K562 (cell line): Measurements from ENCODE around the gene EHD2. TPM values are rescaled to one million over a fixed set of nuclear protein-coding genes. Genes with fewer than 3 reads are reported as not detected.

Experiments
- ATF2 ChIP-seq: sonication (generic); formaldehyde crosslinking; IDR thresholded peaks from 2 replicates; pipeline ENCODE4 v1.8.1; 2022; ENCODE audit warnings: missing genetic modification reagents
- CBX2 ChIP-seq: fragments of 200-600 bp; sonication (generic); IDR thresholded peaks from one replicate; pipeline ENCODE4 v1.6.1; 2012; ENCODE audit warnings: mild to moderate bottlenecking, low read length, inconsistent platforms; ENCODE audit not compliant: insufficient read depth, poor library complexity, severe bottlenecking
- CREM ChIP-seq: IDR thresholded peaks from 2 replicates; pipeline ENCODE4 v1.6.1; 2014; ENCODE audit warnings: antibody characterized with exemption, low read depth
- E2F3 ChIP-seq: fragments of 250-450 bp; sonication (Bioruptor Pico); IDR thresholded peaks from 2 replicates; pipeline ENCODE4 v1.4.0; 2020; ENCODE audit warnings: mild to moderate bottlenecking
- FOXA1 ChIP-seq: fragments of 450-650 bp; IDR thresholded peaks from 2 replicates; pipeline ENCODE4 v1.6.1; 2016; ENCODE audit warnings: mild to moderate bottlenecking, borderline replicate concordance
- FOXK1 ChIP-seq: sonication (generic); formaldehyde crosslinking; IDR thresholded peaks from 2 replicates; pipeline ENCODE4 v1.8.0; 2022; ENCODE audit warnings: missing genetic modification reagents, mild to moderate bottlenecking, borderline replicate concordance
- FOXP4 ChIP-seq: sonication (generic); formaldehyde crosslinking; IDR thresholded peaks from 2 replicates; pipeline ENCODE4 v1.8.0; 2022; ENCODE audit warnings: mild to moderate bottlenecking, missing genetic modification reagents, borderline replicate concordance
- HDAC2 ChIP-seq: fragments of 450-650 bp; IDR thresholded peaks from 2 replicates; pipeline ENCODE4 v1.6.1; 2016; ENCODE audit warnings: mild to moderate bottlenecking
- MYBL2 ChIP-seq, 2 experiments: fragments of 450-650 bp in 1 of 2; sonication (generic) in 1 of 2; formaldehyde crosslinking in 1 of 2; IDR thresholded peaks; 2 replicates each; pipeline versions ENCODE4 v1.6.1 to v1.8.1; 2017 to 2022; ENCODE audit warnings: borderline replicate concordance in 1 of 2, inconsistent platforms in 1 of 2, low read depth in 1 of 2, mild to moderate bottlenecking in 1 of 2, missing genetic modification reagents in 1 of 2, moderate library complexity in 1 of 2
- PHF20 ChIP-seq: fragments of 450-650 bp; IDR thresholded peaks from 2 replicates; pipeline ENCODE4 v1.6.1; 2018; ENCODE audit not compliant: partially characterized antibody
- RBM17 ChIP-seq: fragments of 200-400 bp; formaldehyde crosslinking; IDR thresholded peaks from 2 replicates; pipeline ENCODE4 v1.6.1; 2017; ENCODE audit warnings: low read depth, mild to moderate bottlenecking, low read length, borderline replicate concordance
- RCOR1 ChIP-seq, 2 experiments: IDR thresholded peaks; 2 replicates each; pipeline ENCODE4 v1.6.1; 2012; ENCODE audit warnings: low read depth in 2 of 2, low read length in 2 of 2, borderline replicate concordance in 1 of 2, improper control_type of control experiment in 1 of 2
- SLC30A9 ChIP-seq: fragments of 250-450 bp; sonication (Bioruptor Pico); IDR thresholded peaks from 2 replicates; pipeline ENCODE4 v1.8.0; 2022; ENCODE audit warnings: mild to moderate bottlenecking, moderate library complexity
- SNRNP70 ChIP-seq: fragments of 200-400 bp; formaldehyde crosslinking; optimal IDR thresholded peaks from 2 replicates; pipeline ENCODE3; 2017; ENCODE audit warnings: low read depth, low read length
- SREBF2 ChIP-seq: sonication (generic); formaldehyde crosslinking; IDR thresholded peaks from 2 replicates; pipeline ENCODE4 v1.4.0; 2020; ENCODE audit warnings: mild to moderate bottlenecking, missing genetic modification reagents
- SRSF1 ChIP-seq: fragments of 200-400 bp; formaldehyde crosslinking; IDR thresholded peaks from 2 replicates; pipeline ENCODE4 v1.6.1; 2017; ENCODE audit warnings: mild to moderate bottlenecking, low read depth, low read length, moderate library complexity
- TCFL5 ChIP-seq: fragments of 250-450 bp; sonication (Bioruptor Pico); conservative IDR thresholded peaks from 2 replicates; pipeline ENCODE4 v1.6.1; 2021; ENCODE audit warnings: mild to moderate bottlenecking, moderate library complexity, matching md5 sums
- THRB ChIP-seq: fragments of 450-650 bp; formaldehyde crosslinking; conservative IDR thresholded peaks from 2 replicates; pipeline ENCODE4 v1.4.0; 2022; ENCODE audit warnings: mild to moderate bottlenecking, missing genetic modification characterization
- TRIM28 ChIP-seq: fragments of 450-650 bp; IDR thresholded peaks from 2 replicates; pipeline ENCODE4 v1.6.1; 2017
- VEZF1 ChIP-seq: fragments of 200-800 bp; sonication (Bioruptor generic); IDR thresholded peaks from 2 replicates; pipeline ENCODE4 v1.6.1; 2017; ENCODE audit warnings: missing genetic modification characterization, missing compliant biosample characterization
- ZBED1 ChIP-seq: IDR thresholded peaks from 2 replicates; pipeline ENCODE4 v1.6.1; 2014
- ZC3H4 ChIP-seq: sonication (generic); formaldehyde crosslinking; IDR thresholded peaks from 2 replicates; pipeline ENCODE4 v1.9.0; 2021; ENCODE audit warnings: missing genetic modification reagents, borderline replicate concordance
- ZNF57 ChIP-seq: fragments of 450-650 bp; formaldehyde crosslinking; IDR thresholded peaks from 2 replicates; pipeline ENCODE4 v1.4.0; 2020; ENCODE audit warnings: mild to moderate bottlenecking, moderate library complexity
- polyA plus RNA-seq, 8 experiments: library from polyadenylated mRNA; depleted of rRNA in 4 of 8; stranded (reverse) in 5 of 8; unstranded in 3 of 8; fragments of >200 nt; fragmentation: Nextera tagmentation in 2 of 8; fragmentation: Illumina TruSeq in 1 of 8; extraction: Ambion mirVana in 2 of 8; extraction: Trizol in 1 of 8; gene quantifications; 2 replicates each; pipeline versions ENCODE4 v1.2.1 to v1.2.3, GENCODE V29; 2011 to 2014; ENCODE audit warnings: inconsistent platforms in 1 of 8, missing spikeins in 1 of 8
- total RNA-seq, 7 experiments: library from RNA; depleted of rRNA in 6 of 7; stranded (reverse); fragments of >200 nt in 6 of 7; fragmentation: Illumina TruSeq in 2 of 7; extraction: Trizol in 2 of 7; gene quantifications; 2 replicates each; pipeline versions ENCODE4 v1.2.1 to v1.2.3, GENCODE V29; 2011 to 2021; ENCODE audit warnings: low replicate concordance in 1 of 7

The EHD2 gene
- total and polyA plus RNA-seq, 9 of the 15 experiments (the other 6 are each of a cell fraction or from before 2014, with no cell fraction given): 1.7 to 32.2 (median 3.0) TPM

GRCh38 chr19:47697863-47698609, 15.2 kb upstream of the EHD2 start (continued):
- TF ChIP-seq THRB: no peak
- TF ChIP-seq SNRNP70: no peak
- no peak for TF ChIP-seq TCFL5 (CRISPR knock-in tag)
- no peak for TF ChIP-seq SREBF2 (CRISPR knock-in tag)
- TF ChIP-seq HDAC2: peak; percentile 26; the same call in 1 of the 2 replicates
- no peak for TF ChIP-seq ZC3H4 (CRISPR knock-in tag)
- TF ChIP-seq ZBED1: no peak
- TF ChIP-seq RCOR1 (IDR thresholded peaks at IDR 0.05; ENCODE audit: borderline replicate concordance in 1 of 2, low read depth in 2 of 2, low read length in 2 of 2): peak in 1 of 2 experiments; percentile 74; a peak in 2 of 4 replicates
- no peak for TF ChIP-seq FOXA1
- TF ChIP-seq FOXP4: no peak
- TF ChIP-seq SRSF1: no peak
- peak; percentile 63; the same call in 1 of the 2 replicates for TF ChIP-seq VEZF1 (CRISPR knock-in tag)
- TF ChIP-seq E2F3 (CRISPR knock-in tag): 0 out of 2 replicates have a peak, but pooled peaks have one; percentile 26
- no peak for TF ChIP-seq ZNF57 (CRISPR knock-in tag)
- no peak for TF ChIP-seq SLC30A9 (CRISPR knock-in tag)
- no peak for TF ChIP-seq FOXK1 (CRISPR knock-in tag)
- no peak for TF ChIP-seq PHF20
- no peak for TF ChIP-seq TRIM28
- no peak for TF ChIP-seq MYBL2 (IDR thresholded peaks at IDR 0.05; ENCODE audit: low read depth)
- TF ChIP-seq MYBL2 (CRISPR knock-in tag; IDR thresholded peaks at IDR 0.05; ENCODE audit: borderline replicate concordance): no peak
- peak; percentile 59 for TF ChIP-seq CREM
- TF ChIP-seq CBX2: no peak
- no peak for TF ChIP-seq RBM17
- TF ChIP-seq ATF2 (CRISPR knock-in tag): no peak
